GM19324 (cell line): ENCODE data around the gene DNAJC16.
"Not testable (repeated sequence)": the region's sequence is repeated elsewhere in the genome, so short reads cannot be mapped to it uniquely, and the experiment has no call there.

Experiments
- ATAC-seq: cut with Tn5 transposase; IDR thresholded peaks from one replicate; pipeline ENCODE4 v1.9.1; 2021; ENCODE audit warnings: mild to moderate bottlenecking, moderate library complexity; ENCODE audit not compliant: unreplicated experiment, low FRiP score

Gene DNAJC16

DNA sequence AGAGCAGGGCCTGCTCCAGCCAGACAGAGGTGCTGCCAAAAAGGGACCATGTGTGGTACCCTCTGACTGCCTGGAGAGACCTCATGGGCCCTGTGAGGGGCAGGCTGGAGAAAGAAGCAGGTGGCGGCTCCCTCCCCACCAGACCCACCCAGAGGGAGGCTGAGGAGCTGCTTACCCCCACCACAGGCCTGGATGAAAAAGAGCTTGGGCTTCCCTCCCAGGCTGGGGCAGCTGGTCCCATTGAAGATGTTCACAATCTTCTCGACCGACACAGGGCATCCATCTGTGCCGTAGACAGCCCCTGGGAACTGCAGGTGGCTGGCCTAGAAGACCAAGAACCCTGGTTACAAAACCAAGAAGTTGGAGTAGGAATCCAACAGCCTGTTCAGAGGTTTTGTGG is 22.2 kb upstream of the DNAJC16 start:
- no peak for ATAC-seq

DNA sequence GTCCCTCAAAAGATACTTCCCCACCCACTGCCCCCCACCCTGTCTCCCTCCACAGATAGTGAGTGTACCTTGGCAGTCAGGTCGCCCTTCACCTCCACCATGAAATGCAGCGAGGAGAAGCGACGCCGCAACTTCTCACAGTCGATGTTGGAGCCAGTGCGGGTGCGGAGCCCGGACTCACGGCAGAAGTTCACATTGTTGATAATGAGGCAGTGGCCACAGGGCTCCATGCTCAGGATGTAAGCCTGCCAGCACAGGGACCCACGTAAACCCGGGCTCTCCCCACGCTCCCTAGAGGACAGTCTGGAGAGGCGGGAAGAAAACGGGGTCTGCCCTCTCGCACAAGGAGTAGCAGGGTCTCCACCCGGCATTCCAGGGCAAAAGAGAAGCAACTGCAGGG is 19.8 kb upstream of the DNAJC16 start:
- no peak for ATAC-seq

DNA sequence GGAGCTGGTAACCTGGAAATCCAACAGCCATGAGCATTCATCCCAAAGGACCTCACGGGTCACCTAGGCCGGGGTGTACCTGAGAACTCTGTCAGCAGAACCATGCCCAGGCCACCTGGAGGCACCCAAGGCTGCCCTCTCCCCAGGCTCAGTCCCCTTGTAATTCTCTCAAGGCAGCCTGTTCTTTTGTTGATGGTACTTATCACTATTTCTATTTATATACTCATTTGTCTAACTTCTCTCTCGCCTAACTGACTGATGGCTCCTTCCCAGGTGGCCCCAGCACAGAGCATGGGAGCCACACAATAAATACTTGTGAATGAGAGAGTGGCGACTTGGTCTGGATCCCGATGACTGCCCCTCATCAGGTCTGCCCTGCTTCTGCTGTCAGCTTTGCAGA is 19.4 kb upstream of the DNAJC16 start:
- no peak for ATAC-seq

DNA sequence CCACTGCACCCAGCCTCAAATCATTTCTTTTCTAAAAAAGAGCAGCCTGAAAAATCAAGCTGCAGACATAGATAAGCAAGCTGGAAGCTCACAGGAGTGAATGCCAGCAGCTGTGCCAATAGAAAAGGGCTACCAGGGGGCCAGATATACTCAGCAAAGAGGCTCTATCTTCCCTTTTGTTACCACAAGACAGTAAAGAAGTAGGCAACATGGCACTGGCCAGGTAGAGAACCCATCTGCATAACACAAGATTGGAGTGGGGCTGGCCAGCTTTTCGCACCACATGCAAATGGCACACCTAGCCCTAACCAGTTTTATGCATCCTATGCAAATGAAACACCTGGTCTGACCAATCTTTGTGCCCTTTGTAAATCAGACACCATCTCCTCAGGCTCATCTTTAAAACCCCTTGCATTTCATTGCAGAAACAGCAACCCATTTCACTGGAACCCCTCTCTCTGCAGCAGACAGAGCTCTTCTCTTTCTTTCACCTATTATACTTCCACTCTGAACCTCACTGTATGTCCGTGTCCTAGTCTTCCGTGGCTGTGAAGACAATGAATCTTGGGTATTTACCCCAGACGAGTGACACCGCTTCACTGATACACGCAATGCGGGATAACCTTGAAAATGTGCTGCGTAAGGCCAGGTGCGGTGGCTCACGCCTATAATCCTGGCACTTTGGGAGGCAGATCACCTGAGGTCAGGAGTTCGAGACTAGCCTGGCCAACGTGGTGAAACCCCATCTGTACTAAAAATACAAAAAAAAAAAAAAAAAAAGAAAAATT is 17.8 kb upstream of the DNAJC16 start:
- ATAC-seq = no peak

DNA sequence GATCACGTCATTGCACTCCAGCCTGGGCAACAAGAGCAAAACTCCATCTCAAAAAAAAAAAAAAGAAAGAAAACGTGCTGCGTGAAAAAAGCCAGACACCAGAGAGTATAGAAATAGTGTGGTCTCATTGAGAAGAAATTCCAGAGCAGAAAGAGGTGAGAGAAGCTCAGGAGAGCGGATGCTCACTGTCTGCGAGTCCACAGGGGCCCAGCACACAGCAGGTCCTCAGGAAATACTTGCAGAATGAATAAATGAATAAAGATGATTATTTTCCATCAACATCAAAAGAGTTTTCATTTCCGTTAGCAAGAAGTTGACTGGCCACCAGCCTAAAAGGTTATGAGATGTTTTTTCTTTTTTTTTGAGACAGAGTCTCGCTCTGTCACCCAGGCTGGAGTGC is 17.1 kb upstream of the DNAJC16 start:
- ATAC-seq = no peak

DNA sequence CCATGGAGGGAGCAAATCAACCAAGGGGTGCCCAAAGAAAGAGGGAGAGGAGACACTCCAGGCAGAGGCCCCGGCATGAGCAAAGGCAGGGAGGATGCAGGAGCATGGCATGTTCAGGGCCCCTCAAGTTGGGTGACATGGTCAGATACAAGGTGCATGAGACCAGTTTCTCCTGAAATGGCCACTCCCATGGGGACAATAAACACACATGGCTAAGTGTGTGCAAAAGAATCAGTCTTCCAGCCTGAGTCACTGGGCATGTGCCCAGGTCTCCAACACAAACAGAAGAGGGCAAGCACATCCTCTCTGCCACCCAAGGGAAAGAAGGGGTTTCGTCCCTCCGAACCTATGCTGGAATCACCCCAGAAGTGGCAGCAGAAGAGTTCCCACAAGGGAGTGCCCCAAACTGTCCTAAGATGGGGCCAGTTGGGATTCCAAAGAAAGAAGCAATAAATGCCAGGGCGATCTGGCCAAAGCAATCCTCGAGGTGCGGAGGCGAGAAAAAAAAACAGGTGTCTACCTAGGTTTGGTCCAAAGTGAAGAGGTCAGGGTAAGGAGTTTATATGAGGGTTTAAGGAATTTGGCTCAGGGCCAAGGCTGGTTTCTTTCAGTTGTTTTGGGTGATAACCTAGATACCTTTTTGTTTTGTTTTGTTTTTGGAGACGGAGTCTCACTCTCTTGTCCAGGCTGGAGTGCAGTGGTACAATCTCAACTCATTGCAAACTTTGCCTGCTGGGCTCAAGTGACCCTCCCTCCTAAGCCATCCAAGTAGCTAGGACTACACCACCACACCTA is 15.8 kb upstream of the DNAJC16 start:
- ATAC-seq = no peak

DNA sequence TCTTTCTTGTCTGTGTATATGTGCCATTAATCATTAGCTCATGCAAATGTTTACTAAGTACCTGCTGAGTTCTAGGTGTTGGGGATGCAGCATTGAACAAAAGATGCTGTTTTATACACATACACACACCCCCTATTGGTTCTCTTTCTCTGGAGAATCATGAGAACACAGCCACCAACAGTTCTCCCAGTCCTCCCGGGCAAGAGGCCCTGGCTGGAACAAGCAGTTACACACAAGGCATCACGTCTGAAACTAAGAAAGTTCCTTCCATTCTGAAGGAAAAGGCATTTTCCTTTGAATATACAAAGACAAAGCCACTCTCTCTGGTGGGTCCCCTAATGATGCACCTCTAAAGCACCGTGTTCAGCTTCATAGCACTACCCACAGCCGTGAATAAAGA is 13.5 kb upstream of the DNAJC16 start:
- ATAC-seq = no peak

DNA sequence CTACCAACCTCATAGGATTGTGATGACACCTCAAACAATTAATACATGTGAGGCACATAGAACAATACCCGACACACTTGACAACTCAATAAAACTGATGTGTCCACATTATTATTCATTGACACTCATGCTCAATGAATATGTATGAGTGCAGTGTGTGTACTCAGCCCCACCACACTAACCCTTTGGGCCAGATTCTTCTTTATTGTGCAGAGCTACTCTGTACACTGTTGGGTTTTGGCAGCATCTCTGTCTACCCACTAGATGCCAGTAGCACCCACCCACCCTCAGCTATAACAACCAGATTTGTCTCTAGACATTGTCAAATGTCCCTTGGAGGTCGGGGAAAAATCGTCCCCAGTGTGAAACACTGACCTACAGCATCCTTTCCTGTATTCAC is 12.7 kb upstream of the DNAJC16 start:
- ATAC-seq = no peak

DNA sequence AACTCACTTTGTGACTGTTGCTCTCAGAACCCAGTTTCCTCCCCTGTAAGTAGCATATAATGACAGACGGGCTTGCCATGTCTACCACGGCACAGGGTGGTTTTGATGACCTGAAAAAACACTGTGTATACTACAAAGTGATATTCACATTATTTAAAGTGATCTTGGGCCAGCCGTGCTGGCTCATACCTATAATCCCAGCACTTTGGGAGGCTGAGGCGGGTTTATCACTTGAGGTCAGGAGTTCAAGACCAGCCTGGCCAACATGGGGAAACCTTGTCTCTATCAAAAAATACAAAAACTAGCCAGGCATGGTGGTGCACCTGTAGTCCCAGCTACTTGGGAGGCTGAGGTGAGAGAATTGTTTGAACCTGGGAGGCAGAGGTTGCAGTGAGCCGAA is 12.1 kb upstream of the DNAJC16 start:
- ATAC-seq = not testable (repeated sequence)

DNA sequence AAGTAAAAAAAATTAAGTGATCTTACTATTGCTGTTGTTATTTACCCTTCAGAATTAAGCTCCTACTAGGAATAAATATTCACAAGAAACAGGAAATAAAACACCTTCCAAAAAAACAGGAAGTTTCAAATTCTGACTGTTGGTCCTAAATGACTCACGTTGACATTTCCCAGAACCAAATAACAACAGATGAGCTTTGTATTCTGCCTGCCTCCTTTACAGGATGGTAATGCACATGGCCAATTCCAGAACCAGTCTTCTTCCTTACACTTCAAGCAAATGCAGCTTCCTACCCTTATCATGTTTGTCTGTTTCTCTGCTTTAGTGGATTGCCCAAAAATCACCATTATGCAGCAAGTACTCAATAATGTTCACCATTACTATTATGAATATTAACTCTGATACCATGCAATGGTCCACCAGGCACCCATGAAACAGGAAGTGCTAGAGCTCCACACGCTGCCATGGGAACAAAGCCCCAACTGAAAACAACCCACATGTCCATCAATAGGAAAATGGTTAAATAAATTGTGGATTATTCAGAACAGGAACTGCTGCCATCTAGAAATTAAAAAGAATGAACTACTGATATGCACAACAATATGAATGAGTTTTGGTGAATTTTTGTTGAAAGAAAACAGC is 11.5 kb upstream of the DNAJC16 start:
- no peak for ATAC-seq

DNA sequence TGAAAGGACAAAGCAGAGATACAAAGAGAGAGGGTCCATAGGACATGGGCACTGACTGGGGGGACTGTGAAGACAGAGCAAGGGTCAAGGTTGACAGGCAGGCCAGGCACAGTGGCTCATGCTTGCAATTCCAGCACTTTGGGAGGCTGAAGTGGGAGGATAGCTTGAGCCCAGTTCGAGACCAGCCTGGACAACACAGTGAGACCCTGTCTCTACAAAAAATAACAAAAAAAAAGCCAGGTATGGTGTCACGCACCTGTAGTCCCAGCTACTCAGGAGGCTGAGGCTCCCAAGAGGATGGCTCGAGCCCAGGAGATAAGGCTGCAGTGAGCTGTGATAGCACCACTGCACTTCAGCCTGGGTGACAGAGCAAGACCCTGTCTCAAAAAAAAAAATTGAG is 7.0 kb upstream of the DNAJC16 start:
- ATAC-seq = no peak

DNA sequence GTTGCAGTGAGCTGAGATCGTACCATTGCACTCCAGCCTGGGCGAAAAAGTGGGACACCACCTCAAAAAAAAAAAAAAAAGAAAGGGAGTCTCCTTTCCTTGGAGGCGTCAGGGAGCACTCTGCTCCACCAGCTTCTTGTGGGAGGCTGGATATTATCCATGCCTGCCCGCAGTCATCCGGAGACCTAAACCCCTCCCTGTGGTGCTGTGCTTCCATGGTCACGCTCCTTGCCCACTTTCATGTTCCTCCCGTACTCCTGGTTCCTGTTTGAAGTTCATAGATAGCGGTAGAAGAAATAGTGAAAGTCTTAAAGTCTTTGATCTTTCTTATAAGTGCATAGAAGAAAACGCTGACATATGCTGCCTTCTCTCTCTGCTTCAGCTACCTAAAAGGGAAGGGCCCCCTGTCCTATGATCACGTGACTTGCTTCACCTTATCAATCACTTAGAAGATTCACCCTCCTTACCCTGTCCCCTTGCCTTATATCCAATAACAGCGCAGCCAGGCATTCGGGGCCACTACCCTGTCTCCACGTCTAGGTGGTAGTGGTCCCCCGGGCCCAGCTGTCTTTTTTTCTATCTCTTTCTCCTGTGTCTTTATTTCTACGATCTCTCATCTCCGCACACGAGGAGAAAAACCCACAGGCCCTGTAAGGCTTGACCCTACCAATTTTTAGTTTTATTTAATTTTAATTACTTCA is 5.3 kb upstream of the DNAJC16 start:
- not testable (repeated sequence) for ATAC-seq

DNA sequence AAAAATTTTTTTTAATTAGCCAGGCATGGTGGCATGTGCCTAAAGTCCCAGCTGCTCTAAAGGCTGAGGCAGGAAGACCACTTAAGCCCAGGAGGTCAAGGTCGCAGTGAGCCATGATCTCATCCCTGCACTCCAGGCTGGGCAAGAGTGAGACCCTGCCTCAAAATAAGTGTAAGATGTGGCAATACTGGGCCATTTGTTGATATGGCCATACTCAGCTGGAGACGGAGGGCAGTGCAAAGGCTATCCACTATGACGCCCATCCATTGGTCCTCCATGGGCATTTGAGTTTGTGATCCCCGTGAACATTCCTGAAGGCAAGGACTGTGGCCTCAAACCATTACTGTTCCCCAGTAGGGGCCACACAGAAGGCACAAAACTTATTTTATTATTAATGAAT is 4.1 kb upstream of the DNAJC16 start:
- ATAC-seq = no peak

DNA sequence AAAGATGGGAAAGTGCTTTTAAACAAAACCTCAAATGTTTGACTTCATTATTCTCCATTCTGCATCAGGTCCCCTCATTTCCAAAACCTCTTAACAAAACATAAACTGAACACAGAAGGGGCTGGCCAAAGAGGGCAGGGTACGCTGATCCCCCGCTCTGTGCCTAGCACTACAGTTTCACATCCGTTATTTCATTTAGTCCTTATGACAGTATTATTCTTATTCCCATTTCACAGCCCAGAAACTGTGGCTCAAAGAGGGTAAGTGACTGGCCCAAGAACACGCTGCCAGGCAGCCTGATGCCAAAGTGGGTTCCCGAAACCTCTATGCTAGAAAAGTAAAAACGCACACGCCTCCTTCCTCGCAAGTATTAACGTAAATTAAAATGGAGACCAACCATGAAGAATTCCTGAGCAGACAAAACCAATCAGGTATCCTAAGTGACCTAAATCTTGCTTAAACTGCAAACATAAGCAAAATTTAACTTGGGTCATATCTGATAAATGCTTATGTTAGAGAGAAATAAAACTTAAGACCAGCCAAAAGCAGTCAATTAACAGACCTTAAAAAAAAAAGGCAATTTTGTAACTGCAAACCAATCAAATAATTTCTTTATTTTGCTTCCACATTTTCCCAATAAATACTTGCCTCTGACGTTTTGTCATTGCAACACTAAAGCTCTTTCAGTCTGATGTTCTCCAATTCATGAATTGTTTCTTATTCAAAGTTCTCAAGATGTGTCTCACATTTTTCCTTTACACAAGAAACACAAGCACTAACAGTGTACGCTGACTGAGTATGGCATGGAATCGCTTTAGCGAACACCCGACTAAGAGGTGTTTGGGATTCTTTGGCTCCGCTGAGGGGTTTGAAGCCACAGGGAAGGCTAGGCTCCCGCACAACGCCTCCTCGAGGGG is 3.3 kb upstream of the DNAJC16 start:
- ATAC-seq = no peak

DNA sequence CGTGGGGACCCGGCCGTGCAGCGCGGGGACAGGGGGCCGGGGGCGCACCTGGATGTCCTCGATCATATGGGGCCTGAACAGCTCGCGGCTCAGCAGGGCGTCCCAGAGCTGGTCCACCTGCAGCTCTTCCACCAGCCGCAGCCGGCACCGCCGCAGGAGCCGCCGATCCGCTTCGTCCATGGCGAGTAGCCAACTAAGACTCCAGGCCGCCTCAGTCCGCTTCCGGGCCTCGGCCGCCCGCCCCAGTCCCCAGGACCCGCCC is 2.7 kb upstream of the DNAJC16 start, which contains the start of gene CASP9:
Gene CASP9 (minus strand): TSS at position 195 of the 262 bp plus-strand sequence. CDS start 15 bp downstream, at position 180.
- peak; percentile 1 for ATAC-seq

DNA sequence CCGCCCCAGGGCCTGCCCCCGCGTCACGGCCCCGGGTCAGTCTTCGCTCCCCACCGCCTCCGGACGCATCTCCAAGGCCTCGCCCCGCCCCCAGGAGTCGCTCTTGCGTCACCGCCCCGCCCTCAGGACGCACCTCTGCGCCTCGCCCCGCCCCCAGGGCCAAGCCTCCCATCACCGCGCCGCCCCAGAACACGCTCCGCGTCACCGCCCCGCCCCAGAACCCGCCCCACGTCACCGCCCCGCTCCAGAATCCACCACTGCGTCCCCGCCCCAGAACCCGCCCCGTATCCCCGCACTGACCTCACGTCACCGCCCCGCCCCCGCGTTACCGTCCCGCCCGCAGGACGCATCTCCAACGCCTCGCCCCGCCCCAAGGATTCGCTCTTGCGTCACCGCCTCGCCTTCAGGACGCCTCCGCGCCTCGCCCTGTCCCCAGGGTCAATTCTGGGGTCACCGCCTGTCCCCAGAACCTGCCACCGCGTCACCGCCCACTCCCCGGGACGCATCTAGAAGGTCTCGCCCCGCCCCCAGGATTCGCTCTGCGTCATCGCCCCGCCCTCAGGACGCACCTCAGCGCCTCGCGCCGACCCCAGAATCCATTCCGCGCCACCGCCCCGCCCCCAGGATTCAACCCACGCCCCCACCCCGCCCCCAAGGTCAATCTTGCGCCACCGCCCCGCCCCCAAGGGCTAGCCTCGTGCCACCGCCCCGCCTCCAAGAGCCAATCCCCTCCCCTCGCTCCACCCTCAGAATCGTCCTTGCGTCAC is 2.2 kb upstream of the DNAJC16 start:
- peak; percentile 50 for ATAC-seq

DNA sequence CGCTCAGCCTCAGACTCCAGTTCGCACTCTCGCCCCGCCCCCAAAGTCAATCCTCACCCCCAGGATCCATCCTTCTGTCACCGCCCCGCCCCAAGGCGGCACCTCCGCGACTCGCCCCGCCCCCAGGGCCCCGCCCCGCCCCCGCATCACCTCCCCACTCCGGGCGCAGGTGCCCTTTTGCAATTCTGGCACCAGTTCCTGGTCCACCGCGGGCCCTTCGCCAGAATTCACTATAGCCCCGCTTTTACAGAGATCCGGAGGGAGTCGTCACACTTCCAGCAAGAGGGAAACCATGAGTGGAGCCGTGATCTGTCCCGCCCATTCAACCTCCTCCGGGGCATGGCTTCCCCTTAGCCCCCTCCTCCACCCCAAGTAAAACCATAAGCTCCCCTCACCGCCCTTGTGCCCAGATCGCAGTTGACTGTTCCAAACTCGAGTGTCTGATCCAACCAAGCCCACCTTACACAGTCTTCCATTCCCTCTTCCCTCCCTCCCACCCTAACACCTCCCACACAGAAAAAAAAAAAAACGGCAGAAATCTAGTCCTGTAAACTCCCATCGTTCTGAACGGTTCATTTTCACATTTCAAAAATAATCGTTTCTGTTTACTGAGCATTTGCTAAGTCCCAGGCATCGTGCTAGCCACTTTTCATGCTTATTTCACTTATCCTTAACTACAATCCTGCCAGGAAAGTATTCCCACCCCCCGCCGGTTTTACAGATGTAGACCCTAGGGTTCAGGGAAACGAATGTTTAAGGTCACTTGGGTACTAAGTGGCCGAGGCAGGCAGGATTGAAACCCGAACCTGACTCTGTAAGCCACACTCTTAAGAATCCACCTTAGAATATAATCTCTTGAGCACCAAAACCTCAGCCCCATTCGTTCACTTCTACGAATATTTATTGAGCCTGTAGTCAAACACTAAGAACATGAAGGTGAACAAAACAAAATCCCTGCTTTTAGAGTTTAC is 1.3 kb upstream of the DNAJC16 start:
- ATAC-seq = peak; percentile 43

DNA sequence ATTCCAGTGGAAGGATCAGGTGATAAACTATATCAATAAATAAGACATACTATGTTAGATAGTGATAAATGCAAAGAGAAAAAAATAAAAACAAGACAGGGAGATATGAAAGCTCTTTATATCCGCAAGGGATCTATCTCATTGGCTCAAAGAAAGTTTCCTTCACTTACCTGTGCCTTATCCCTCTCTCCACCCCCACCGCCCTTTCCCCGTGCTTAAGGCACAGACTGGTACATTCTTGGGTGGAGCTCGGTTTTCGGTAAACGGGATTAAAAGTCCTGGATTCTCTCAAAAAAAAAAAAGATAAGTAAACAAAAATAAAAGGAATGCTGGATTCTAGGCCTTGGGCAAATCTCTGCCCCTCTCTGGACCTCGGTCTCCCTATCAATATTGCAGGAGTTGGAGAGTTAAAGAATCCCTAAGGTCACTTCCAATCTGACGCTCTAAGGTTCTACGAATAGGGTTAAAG is 593 bp upstream of the DNAJC16 start:
- ATAC-seq = no peak
